ENCODE measurements around the gene ABHD4. TPM values are rescaled to one million over a fixed set of nuclear protein-coding genes. Genes with fewer than 3 reads are reported as not detected.
"Not testable (repeated sequence)": the region's sequence is repeated elsewhere in the genome, so short reads cannot be mapped to it uniquely, and the experiment has no call there.

Gene ABHD4
- total RNA-seq, 4 donors from 2014 or later = 16.1 to 42.4 (median 31.9) TPM

DNA sequence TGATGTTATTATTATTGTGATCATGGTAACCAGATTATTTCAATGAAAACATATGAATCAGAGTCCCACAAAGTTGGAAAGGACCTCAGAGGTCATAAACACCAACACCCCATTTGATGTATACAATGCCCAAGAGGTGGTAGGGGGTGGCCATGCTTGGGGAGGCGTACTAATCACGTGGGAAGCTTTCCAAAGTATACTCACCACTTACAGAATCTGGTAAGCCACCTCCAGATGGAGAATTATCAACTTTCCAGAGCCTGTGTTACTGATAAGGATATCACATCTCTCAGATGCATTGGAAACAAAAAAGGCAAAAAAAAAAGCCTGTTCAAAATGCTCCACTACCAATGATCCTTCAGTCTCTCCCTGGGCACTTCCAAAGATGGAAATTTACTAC lies 17.5 kb upstream of the ABHD4 start:
- peaks cover 0 to 5% (median 0%) of the 10 kb centered on the region in 3 donors for H3K36me3 ChIP-seq
- 57 to 66% methylated on average over 2 of the region's 2 CpGs for WGBS, 2 donors
- no peak overlapping the region for H3K4me3 ChIP-seq
- no peak overlapping the region for H3K27ac ChIP-seq
- no peak for DNase-seq (ENCODE audit: low spot score in 2 of 2)
- TF ChIP-seq, protein P1, sequence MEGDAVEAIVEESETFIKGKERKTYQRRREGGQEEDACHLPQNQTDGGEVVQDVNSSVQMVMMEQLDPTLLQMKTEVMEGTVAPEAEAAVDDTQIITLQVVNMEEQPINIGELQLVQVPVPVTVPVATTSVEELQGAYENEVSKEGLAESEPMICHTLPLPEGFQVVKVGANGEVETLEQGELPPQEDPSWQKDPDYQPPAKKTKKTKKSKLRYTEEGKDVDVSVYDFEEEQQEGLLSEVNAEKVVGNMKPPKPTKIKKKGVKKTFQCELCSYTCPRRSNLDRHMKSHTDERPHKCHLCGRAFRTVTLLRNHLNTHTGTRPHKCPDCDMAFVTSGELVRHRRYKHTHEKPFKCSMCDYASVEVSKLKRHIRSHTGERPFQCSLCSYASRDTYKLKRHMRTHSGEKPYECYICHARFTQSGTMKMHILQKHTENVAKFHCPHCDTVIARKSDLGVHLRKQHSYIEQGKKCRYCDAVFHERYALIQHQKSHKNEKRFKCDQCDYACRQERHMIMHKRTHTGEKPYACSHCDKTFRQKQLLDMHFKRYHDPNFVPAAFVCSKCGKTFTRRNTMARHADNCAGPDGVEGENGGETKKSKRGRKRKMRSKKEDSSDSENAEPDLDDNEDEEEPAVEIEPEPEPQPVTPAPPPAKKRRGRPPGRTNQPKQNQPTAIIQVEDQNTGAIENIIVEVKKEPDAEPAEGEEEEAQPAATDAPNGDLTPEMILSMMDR (IDR thresholded peaks at IDR 0.05) = no peak
- TF ChIP-seq POLR2A (IDR thresholded peaks at IDR 0.05) (no peak), EP300 (IDR thresholded peaks at IDR 0.05) (no peak)
- H3K4me1 ChIP-seq = peaks cover 0 to 25% (median 0%) of the 10 kb centered on the region in 4 donors
- H3K27me3 ChIP-seq = no peaks in the 10 kb centered on the region
- no peaks in the 10 kb centered on the region for H3K9me3 ChIP-seq

DNA sequence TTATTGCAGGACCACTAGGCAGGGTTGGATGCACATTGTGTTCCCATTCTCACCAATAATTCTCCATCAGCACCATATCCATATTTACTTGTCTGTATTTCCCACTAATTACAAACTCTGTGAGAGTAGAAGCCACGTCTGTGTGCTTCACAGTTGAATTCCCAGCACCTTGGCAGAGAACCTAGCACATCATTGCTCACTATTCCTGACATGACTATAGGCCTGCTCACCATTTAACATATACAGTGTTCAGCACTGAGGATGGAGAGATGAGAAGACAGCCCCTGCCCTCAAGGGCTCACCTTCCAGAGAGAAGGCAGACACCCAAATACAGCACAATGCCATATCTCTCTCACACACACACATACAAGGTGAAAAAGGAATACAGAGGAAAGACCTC lies 14.1 kb upstream of the ABHD4 start:
- Histone ChIP-seq H3K27me3 (no peaks in the 10 kb centered on the region), H3K9me3 (no peaks in the 10 kb centered on the region), H3K4me3 (no peak overlapping the region), H3K27ac (no peak overlapping the region), H3K4me1 (peaks cover 0 to 54% (median 9%) of the 10 kb centered on the region in 4 donors), H3K36me3 (peaks cover 0 to 5% (median 0%) of the 10 kb centered on the region in 3 donors)
- TF ChIP-seq, protein P1 (IDR thresholded peaks at IDR 0.05) = no peak
- no peak for DNase-seq (ENCODE audit: low spot score in 2 of 2)
- WGBS, 2 donors = 67 to 71% methylated on average over 1 of the region's 1 CpG

DNA sequence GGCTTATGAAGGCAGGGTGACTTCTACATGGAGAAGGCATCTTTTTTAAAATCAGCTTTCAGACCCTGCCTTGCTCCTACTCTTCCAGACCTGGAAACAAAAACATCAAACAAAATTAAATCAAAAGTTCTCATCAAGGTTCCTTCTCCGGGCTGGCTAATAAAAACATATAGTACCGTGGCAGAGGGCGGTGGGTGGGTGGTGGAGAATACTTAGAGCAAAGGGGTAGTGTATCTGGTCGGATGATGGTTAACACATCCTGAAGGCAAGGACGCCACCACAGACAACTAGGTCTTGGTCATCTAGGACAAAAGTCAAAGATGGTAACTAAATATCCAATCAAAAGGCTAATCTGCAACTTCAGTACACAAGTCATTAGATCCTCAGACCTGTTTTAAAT lies 10.9 kb upstream of the ABHD4 start:
- no peak for DNase-seq (ENCODE audit: low spot score in 2 of 2)
- peaks cover 0 to 5% (median 0%) of the 10 kb centered on the region in 3 donors for H3K36me3 ChIP-seq
- WGBS, 2 donors = 85 to 86% methylated on average over 5 of the region's 5 CpGs
- H3K4me3 ChIP-seq = no peak overlapping the region
- H3K9me3 ChIP-seq = no peaks in the 10 kb centered on the region
- H3K27me3 ChIP-seq = no peaks in the 10 kb centered on the region
- TF ChIP-seq POLR2A (IDR thresholded peaks at IDR 0.05) (no peak), EP300 (IDR thresholded peaks at IDR 0.05) (no peak)
- TF ChIP-seq, protein P1 (IDR thresholded peaks at IDR 0.05) = no peak
- peaks cover 0 to 62% (median 9%) of the 10 kb centered on the region in 4 donors for H3K4me1 ChIP-seq
- no peak overlapping the region for H3K27ac ChIP-seq

DNA sequence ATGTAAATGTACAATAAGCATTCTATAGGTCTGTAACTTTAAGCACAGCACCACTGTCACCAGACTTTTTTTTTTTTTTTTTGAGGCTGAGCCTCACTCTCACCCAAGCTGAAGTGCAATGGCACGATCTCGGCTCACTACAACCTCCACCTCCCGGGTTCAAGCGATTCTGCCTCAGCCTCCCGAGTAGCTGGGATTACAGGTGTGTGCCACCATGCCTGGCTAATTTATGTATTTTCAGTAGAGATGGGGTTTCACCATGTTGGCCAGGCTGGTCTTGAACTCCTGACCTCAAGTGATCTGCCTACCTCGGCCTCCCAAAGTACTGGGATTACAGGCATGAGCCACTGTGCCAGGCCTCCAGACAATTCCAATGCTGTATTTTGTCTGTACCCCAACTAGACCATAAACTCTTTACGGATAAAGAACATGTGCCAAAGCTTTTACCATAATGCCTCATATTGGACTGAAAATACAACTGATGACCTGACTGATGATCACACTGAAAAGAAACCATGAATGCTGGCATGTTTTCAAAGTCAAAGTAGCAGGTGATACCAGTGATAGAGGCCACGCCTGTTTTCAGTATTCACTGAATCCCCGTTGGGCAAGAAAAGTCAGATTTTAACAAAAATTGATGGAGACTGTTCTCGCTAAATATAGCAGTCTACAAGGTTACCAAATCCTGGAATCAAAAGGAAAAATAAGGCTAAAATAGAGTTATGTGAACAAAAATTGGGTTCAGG lies 10.2 kb upstream of the ABHD4 start:
- H3K27ac ChIP-seq = peak overlapping the region in 2 of 4 donors; percentile 89 to 98
- H3K9me3 ChIP-seq; H3K27me3 ChIP-seq; H3K36me3 ChIP-seq; DNase-seq (ENCODE audit: low spot score in 2 of 2): not testable (repeated sequence)
- peak overlapping the region; percentile 41 to 83 (median 67) for H3K4me3 ChIP-seq
- H3K4me1 ChIP-seq = peaks cover 0 to 62% (median 9%) of the 10 kb centered on the region in 4 donors
- WGBS, 2 donors = 81 to 83% methylated on average over 10 of the region's 10 CpGs

DNA sequence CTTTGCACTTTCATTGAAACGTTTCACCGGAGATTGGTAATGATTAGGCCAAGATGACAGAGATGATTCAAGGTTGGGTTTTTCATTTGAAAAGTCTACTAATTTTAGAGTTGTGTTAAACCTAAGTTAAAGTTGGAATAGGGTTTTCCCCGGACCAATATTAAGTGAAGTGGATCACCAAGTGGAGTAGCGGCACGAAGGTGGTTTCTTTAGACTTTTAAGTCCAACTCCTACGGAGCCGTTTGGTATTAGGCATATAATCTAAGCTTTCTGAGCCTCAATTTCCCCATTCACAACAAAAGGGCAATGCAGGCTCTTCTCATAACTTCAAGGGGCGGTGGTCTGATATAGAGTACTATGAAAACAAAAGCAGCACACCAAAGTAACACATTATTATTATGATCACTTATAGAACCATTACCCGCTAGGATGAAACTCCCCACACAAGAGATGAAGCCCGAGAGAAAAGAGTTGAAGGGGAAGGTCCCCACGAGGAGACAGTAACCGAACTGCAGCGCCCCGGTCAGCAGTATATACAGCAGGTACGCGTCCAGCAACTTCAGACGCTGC lies 9.5 kb upstream of the ABHD4 start:
- WGBS, 2 donors = 1 to 4% methylated on average over 17 of the region's 17 CpGs
- no peak for TF ChIP-seq EP300 (IDR thresholded peaks at IDR 0.05)
- TF ChIP-seq, protein P1 (IDR thresholded peaks at IDR 0.05) = no peak
- no peak for TF ChIP-seq POLR2A (IDR thresholded peaks at IDR 0.05)
- Histone ChIP-seq H3K27ac (peak overlapping the region; percentile 86 to 98 (median 88)), H3K9me3 (no peaks in the 10 kb centered on the region), H3K36me3 (peaks cover 0 to 5% (median 0%) of the 10 kb centered on the region in 3 donors), H3K4me1 (peaks cover 0 to 56% (median 9%) of the 10 kb centered on the region in 4 donors), H3K27me3 (no peaks in the 10 kb centered on the region), H3K4me3 (peak overlapping the region; percentile 41 to 83 (median 67))
- no peak for DNase-seq (ENCODE audit: low spot score in 2 of 2)
